Keratinocyte (primary cell): ENCODE measurements around the gene PTPN23. TPM values are rescaled to one million over a fixed set of nuclear protein-coding genes. Genes with fewer than 3 reads are reported as not detected.

Experiments used
- DNase-seq: peaks from one replicate; pipeline ENCODE4 v3.0.0-alpha.2; 2011; ENCODE audit warnings: low read depth, missing footprints, low spot score
- FAIRE-seq: peaks from 2 replicates; lab custom pipeline; 2011; peaks lifted over from hg19 to GRCh38; lab: Jason Lieb, UNC
- H2AFZ ChIP-seq: 2 replicates; pipeline ENCODE4 v1.6.0; 2012; ENCODE audit warnings: low read length, control low read depth, inconsistent platforms; ENCODE audit not compliant: control insufficient read depth
- H3K27ac ChIP-seq: 2 replicates; pipeline ENCODE4 v1.5.1; 2011; ENCODE audit warnings: low read length; ENCODE audit not compliant: control insufficient read depth, insufficient read depth
- H3K27me3 ChIP-seq: 3 replicates; pipeline ENCODE4 v1.6.0; 2011; ENCODE audit warnings: low read length; ENCODE audit not compliant: control insufficient read depth, insufficient read depth; ENCODE audit errors: extremely low read depth
- H3K36me3 ChIP-seq, 2 experiments: 2 replicates in 1 of 2; 3 replicates in 1 of 2; pipeline ENCODE4 v1.5.1; 2011; ENCODE audit warnings: low read length in 2 of 2, mild to moderate bottlenecking in 1 of 2; ENCODE audit not compliant: control insufficient read depth in 2 of 2, insufficient read depth in 2 of 2; ENCODE audit errors: extremely low read depth in 1 of 2
- H3K4me1 ChIP-seq: 3 replicates; pipeline ENCODE4 v1.5.1; 2011; ENCODE audit warnings: low read length; ENCODE audit not compliant: control insufficient read depth, insufficient read depth; ENCODE audit errors: extremely low read depth
- H3K4me2 ChIP-seq: 3 replicates; pipeline ENCODE4 v1.6.0; 2011; ENCODE audit warnings: low read depth, low read length; ENCODE audit not compliant: control insufficient read depth, insufficient read depth; ENCODE audit errors: extremely low read depth
- H3K4me3 ChIP-seq, 3 experiments: fragments of 200-600 bp in 1 of 3; sonication (generic) in 1 of 3; 2 replicates in 2 of 3; 3 replicates in 1 of 3; pipeline ENCODE4 v1.5.1; 2011 to 2016; ENCODE audit warnings: low read length in 3 of 3, mild to moderate bottlenecking in 3 of 3, control low read depth in 2 of 3, inconsistent platforms in 1 of 3, low read depth in 1 of 3, mixed read lengths in 1 of 3, mixed run types in 1 of 3, moderate library complexity in 1 of 3; ENCODE audit not compliant: control insufficient read depth in 2 of 3, insufficient read depth in 2 of 3; ENCODE audit errors: extremely low read depth in 1 of 3
- H3K79me2 ChIP-seq: 2 replicates; pipeline ENCODE4 v1.6.0; 2012; ENCODE audit warnings: low read length; ENCODE audit not compliant: control insufficient read depth, insufficient read depth
- H3K9ac ChIP-seq: 3 replicates; pipeline ENCODE4 v1.6.0; 2011; ENCODE audit warnings: low read length; ENCODE audit not compliant: control insufficient read depth, insufficient read depth; ENCODE audit errors: extremely low read depth
- H3K9me1 ChIP-seq: 3 replicates; pipeline ENCODE4 v1.6.0; 2011; ENCODE audit warnings: low read length; ENCODE audit not compliant: control insufficient read depth, insufficient read depth; ENCODE audit errors: extremely low read depth
- H3K9me3 ChIP-seq: 2 replicates; pipeline ENCODE4 v1.5.1; 2012; ENCODE audit warnings: low read depth, low read length; ENCODE audit not compliant: control insufficient read depth
- H4K20me1 ChIP-seq: 3 replicates; pipeline ENCODE4 v1.6.0; 2011; ENCODE audit warnings: low read length; ENCODE audit not compliant: control insufficient read depth, insufficient read depth; ENCODE audit errors: extremely low read depth
- CTCF ChIP-seq, 3 experiments: IDR thresholded peaks in 1 of 3; conservative IDR thresholded peaks in 1 of 3; optimal IDR thresholded peaks in 1 of 3; 2 replicates in 2 of 3; 3 replicates in 1 of 3; pipeline versions ENCODE3 to v1.5.1; 2011; ENCODE audit warnings: low read length in 3 of 3, mild to moderate bottlenecking in 3 of 3, moderate library complexity in 2 of 3, control low read depth in 1 of 3, inconsistent platforms in 1 of 3; ENCODE audit not compliant: insufficient read depth in 2 of 3; ENCODE audit errors: extremely low read depth in 1 of 3
- EZH2 ChIP-seq: IDR thresholded peaks from one replicate; pipeline ENCODE4 v1.6.1; 2012; ENCODE audit warnings: inconsistent platforms, mild to moderate bottlenecking, low read length, moderate library complexity
- dilution Hi-C: fragments of 300-500 bp; cut with MboI; formaldehyde crosslinking; loops from one replicate; pipeline ENCODE4 v1.7.0; 2020; ENCODE audit warnings: low sequenced_read_pairs; ENCODE audit not compliant: extremely low pct_ligation_motif_present
- polyA plus RNA-seq, 5 experiments: library from polyadenylated mRNA; depleted of rRNA in 3 of 5; stranded (reverse) in 3 of 5; stranded (forward) in 1 of 5; unstranded in 1 of 5; fragments of >200 nt; gene quantifications; 1 replicate in 1 of 5; 2 replicates in 3 of 5; 3 replicates in 1 of 5; pipeline versions ENCODE4 v1.2.1 to v1.2.3, GENCODE V29; 2011 to 2012; ENCODE audit warnings: missing spikeins in 2 of 5, low read depth in 1 of 5, low replicate concordance in 1 of 5

Gene PTPN23
- polyA plus RNA-seq, 1 donor (not counting 4 experiments of a cell fraction or from before 2014, with no cell fraction given): 1.3 TPM

- Histone ChIP-seq H3K36me3 (peaks cover 2 to 18% of the 10 kb centered on the region in 2 experiments), H3K4me1 (peaks cover 14% of the 10 kb centered on the region)
Observed at GRCh38 chr3:47384425-47384824, 3.6 kb downstream of the PTPN23 start.

GRCh38 chr3:47385007-47385406, 4.2 kb downstream of the PTPN23 start:
- Histone ChIP-seq H3K36me3 (peaks cover 3 to 18% of the 10 kb centered on the region in 2 experiments), H3K4me1 (peaks cover 8% of the 10 kb centered on the region), H3K4me2 (no peak overlapping the region), H2AFZ (no peak overlapping the region), H3K27ac (no peak overlapping the region), H3K27me3 (no peaks in the 10 kb centered on the region), H3K9me3 (no peaks in the 10 kb centered on the region), H3K79me2 (peaks cover 78% of the 10 kb centered on the region), H3K9me1 (peaks cover 2% of the 10 kb centered on the region), H3K4me3 (no peak overlapping the region), H4K20me1 (peaks cover 3% of the 10 kb centered on the region), H3K9ac (no peak overlapping the region)
- FAIRE-seq: no peak
- dilution Hi-C loops: no loop called here
- TF ChIP-seq CTCF (optimal IDR thresholded peaks at IDR 0.05 in 1 of 3, IDR thresholded peaks at IDR 0.05 in 1 of 3, conservative IDR thresholded peaks at IDR 0.05 in 1 of 3; ENCODE audit: extremely low read depth in 1 of 3, insufficient read depth in 2 of 3, low read length in 3 of 3) (no peak), EZH2 (no peak)
- no peak for DNase-seq

More at GRCh38 chr3:47384425-47384824, 3.6 kb downstream of the PTPN23 start:
- FAIRE-seq: no peak
- TF ChIP-seq CTCF (optimal IDR thresholded peaks at IDR 0.05 in 1 of 3, IDR thresholded peaks at IDR 0.05 in 1 of 3, conservative IDR thresholded peaks at IDR 0.05 in 1 of 3; ENCODE audit: extremely low read depth in 1 of 3, insufficient read depth in 2 of 3, low read length in 3 of 3): no peak
- Histone ChIP-seq H3K4me2 (no peak overlapping the region), H3K79me2 (peaks cover 82% of the 10 kb centered on the region), H3K27me3 (no peaks in the 10 kb centered on the region), H3K9me3 (no peaks in the 10 kb centered on the region), H4K20me1 (peaks cover 3% of the 10 kb centered on the region), H3K9me1 (peaks cover 2% of the 10 kb centered on the region), H3K9ac (no peak overlapping the region), H3K4me3 (no peak overlapping the region), H2AFZ (no peak overlapping the region), H3K27ac (no peak overlapping the region)
- DNase-seq: no peak
- dilution Hi-C loops: no loop called here
